T-cell (primary cell): Measurements from ENCODE around the gene EYA2. TPM values are rescaled to one million over a fixed set of nuclear protein-coding genes. Genes with fewer than 3 reads are reported as not detected.

ENCODE experiments used
- ATAC-seq, 4 experiments: fragments of 200-7000 bp in 3 of 4; fragments of 150-1000 bp in 1 of 4; cut with Tn5 transposase; replicated peaks in 1 of 4; 1 replicate in 3 of 4; 2 replicates in 1 of 4; pipeline ENCODE4 v1.10.0; 2021; ENCODE audit warnings: moderate library complexity in 3 of 4, mild to moderate bottlenecking in 2 of 4, moderate number of reproducible peaks in 1 of 4
- CTCF ChIA-PET, 2 donors: fragments of 300-600 bp; sonication (Branson Sonifier 250); formaldehyde crosslinking; loops; one replicate each; lab custom pipeline; 2022; ENCODE audit warnings: antibody characterized with exemption in 2 of 2; lab: Charles Lee
- POLR2A ChIA-PET, 2 donors: fragments of 300-600 bp; sonication (Branson Sonifier 250); formaldehyde crosslinking; loops; one replicate each; lab custom pipeline; 2022; ENCODE audit warnings: antibody characterized with exemption in 2 of 2; lab: Charles Lee
- DNase-seq, 35 experiments: peaks; one replicate each; pipeline versions ENCODE4 v3.0.0 to v3.0.0-alpha.2; 2013 to 2023
- H3K27ac ChIP-seq: one replicate; pipeline ENCODE4 v1.5.1; 2013; ENCODE audit warnings: low read length
- H3K27me3 ChIP-seq, 2 experiments: replicated peaks in 1 of 2; 1 replicate in 1 of 2; 2 replicates in 1 of 2; pipeline versions ENCODE4 v1.6.1 to v1.7.0; 2013; ENCODE audit warnings: low read length in 1 of 2, mixed read lengths in 1 of 2; ENCODE audit not compliant: control insufficient read depth in 2 of 2, insufficient read depth in 2 of 2; ENCODE audit errors: extremely low read depth in 1 of 2
- H3K36me3 ChIP-seq, 2 donors: 1 replicate in 1 of 2; 2 replicates in 1 of 2; pipeline versions ENCODE4 v1.6.1 to v1.7.0; 2013; ENCODE audit warnings: low read length in 1 of 2; ENCODE audit not compliant: control insufficient read depth in 2 of 2, insufficient read depth in 1 of 2; ENCODE audit errors: extremely low read depth in 1 of 2
- H3K4me1 ChIP-seq, 2 experiments: 1 replicate in 1 of 2; 2 replicates in 1 of 2; pipeline versions ENCODE4 v1.6.1 to v1.7.0; 2013; ENCODE audit warnings: low read length in 2 of 2, mixed read lengths in 1 of 2; ENCODE audit not compliant: insufficient read depth in 2 of 2, control insufficient read depth in 1 of 2; ENCODE audit errors: extremely low read depth in 1 of 2
- H3K4me3 ChIP-seq, 2 donors: 1 replicate in 1 of 2; 2 replicates in 1 of 2; pipeline versions ENCODE4 v1.5.1 to v1.7.0; 2013; ENCODE audit warnings: mild to moderate bottlenecking in 2 of 2, low read length in 1 of 2, moderate library complexity in 1 of 2; ENCODE audit not compliant: control insufficient read depth in 1 of 2; ENCODE audit errors: extremely low read depth in 1 of 2
- H3K9me3 ChIP-seq: 2 replicates; pipeline ENCODE4 v1.7.0; 2013
- H3K27ac Mint-ChIP-seq, 2 donors: one replicate each; pipeline ENCODE4 v1.8.0; 2020 to 2021; ENCODE audit warnings: mild to moderate bottlenecking in 2 of 2, mixed read lengths in 2 of 2
- H3K27me3 Mint-ChIP-seq, 2 donors: one replicate each; pipeline ENCODE4 v1.8.0; 2021 to 2022; ENCODE audit warnings: mixed read lengths in 2 of 2
- H3K36me3 Mint-ChIP-seq: one replicate; pipeline ENCODE4 v1.8.0; 2021; ENCODE audit warnings: mixed read lengths
- H3K4me1 Mint-ChIP-seq, 3 donors: one replicate each; pipeline ENCODE4 v1.8.0; 2020 to 2022; ENCODE audit warnings: mixed read lengths in 3 of 3, mild to moderate bottlenecking in 1 of 3
- H3K4me3 Mint-ChIP-seq, 3 donors: one replicate each; pipeline ENCODE4 v1.8.0; 2020 to 2022; ENCODE audit warnings: mild to moderate bottlenecking in 3 of 3, mixed read lengths in 3 of 3, moderate library complexity in 3 of 3
- H3K9me3 Mint-ChIP-seq, 3 donors: one replicate each; pipeline ENCODE4 v1.8.0; 2020 to 2022; ENCODE audit warnings: mixed read lengths in 3 of 3
- WGBS: methylation state at CpG from one replicate; pipeline ENCODE4 v1.1.5; 2013; ENCODE audit warnings: missing lambda C conversion rate; ENCODE audit not compliant: insufficient coverage; 5-methylcytosine and 5-hydroxymethylcytosine counted together
- total RNA-seq, 35 experiments: library from RNA in 6 of 35; stranded (reverse) in 6 of 35; fragments of 120-200 nt in 1 of 35; gene quantifications; one replicate each; pipeline versions ENCODE4 v1.2.1 to v1.2.4 and lab custom pipeline; 2013 to 2026

EYA2 gene
- total RNA-seq, 5 donors from 2014 or later (not counting 1 experiment from before 2014, with no cell fraction given) = not detected

DNA sequence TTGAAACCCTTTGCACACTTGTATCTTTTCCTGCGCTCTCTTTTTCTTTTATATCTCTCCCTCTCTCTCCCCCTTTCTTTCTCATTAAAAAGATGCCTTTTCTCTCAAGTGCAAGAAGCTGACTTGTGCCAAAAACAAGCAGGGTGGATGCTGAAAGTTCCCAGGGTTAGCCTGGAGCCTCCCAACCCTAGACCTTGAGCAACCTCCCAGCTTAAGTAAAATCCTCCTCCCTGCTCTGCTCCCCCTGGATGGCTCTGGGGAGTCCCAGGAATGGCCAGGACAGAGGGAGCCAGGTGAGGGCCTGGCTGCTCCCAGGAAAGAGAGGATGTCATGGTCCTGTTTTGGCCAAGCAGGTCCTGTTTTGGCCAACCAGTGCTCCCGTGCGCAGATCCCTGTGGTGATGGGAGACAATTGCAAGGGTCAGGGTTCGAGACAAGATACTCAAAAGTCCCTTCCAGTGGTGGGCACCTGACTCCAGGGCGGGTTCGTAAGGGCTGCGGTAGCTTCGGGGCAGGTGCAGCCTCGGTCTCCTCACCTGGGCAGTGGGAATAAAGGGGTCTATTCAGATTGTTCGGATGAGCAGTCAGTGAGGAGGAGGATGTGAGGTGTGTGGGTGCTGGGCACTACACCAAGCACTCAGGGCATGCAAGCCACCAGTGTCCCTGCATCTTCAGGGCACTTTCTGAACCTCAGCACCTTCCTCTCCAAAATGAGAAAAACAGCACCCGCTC lies 49.4 kb downstream of the EYA2 start:
- WGBS = 81% methylated on average over 8 of the region's 11 CpGs
- Mint-ChIP-seq H3K9me3 (no peaks in the 10 kb centered on the region), H3K4me3 (no peak overlapping the region), H3K27ac (peak overlapping the region in 1 of 2 donors; percentile 6), H3K27me3 (peaks cover 4 to 5% of the 10 kb centered on the region in 2 donors), H3K36me3 (no peaks in the 10 kb centered on the region), H3K4me1 (no peaks in the 10 kb centered on the region)
- Histone ChIP-seq H3K27ac (no peak overlapping the region), H3K27me3 (peaks cover 0 to 20% of the 10 kb centered on the region in 2 experiments), H3K36me3 (no peaks in the 10 kb centered on the region), H3K4me3 (no peak overlapping the region), H3K4me1 (no peaks in the 10 kb centered on the region), H3K9me3 (no peaks in the 10 kb centered on the region)
- ATAC-seq (no peak), DNase-seq (no peak)
- POLR2A ChIA-PET = no interaction called here
- CTCF ChIA-PET = no interaction called here

DNA sequence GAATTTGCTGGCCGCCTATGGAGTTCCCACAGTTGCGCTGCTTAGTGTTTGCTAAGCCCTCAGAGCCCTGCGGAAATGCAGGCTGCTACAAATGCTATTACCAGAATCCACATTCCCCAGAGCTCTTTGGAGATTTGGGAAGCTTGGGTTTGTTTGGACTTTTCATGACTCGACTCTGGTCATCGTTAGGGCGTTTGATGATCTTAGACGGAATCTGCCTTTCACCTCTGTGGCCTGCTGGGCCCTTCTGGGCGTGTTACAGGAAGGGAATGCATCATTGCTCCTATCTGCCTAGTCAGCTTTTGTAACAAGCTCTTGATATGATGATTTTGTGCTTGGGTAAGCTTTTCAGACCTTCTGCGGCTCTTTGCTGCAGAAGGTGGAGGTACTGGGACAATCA lies 50.8 kb downstream of the EYA2 start:
- Mint-ChIP-seq H3K27ac (no peak overlapping the region), H3K36me3 (no peaks in the 10 kb centered on the region), H3K9me3 (no peaks in the 10 kb centered on the region), H3K27me3 (peaks cover 0 to 5% of the 10 kb centered on the region in 2 donors), H3K4me3 (no peak overlapping the region), H3K4me1 (no peaks in the 10 kb centered on the region)
- ChIA-PET POLR2A (no interaction called here), CTCF (no interaction called here)
- Histone ChIP-seq H3K36me3 (no peaks in the 10 kb centered on the region), H3K27me3 (peaks cover 0 to 18% of the 10 kb centered on the region in 2 experiments), H3K27ac (no peak overlapping the region), H3K4me1 (no peaks in the 10 kb centered on the region), H3K4me3 (no peak overlapping the region), H3K9me3 (no peaks in the 10 kb centered on the region)
- ATAC-seq = no peak
- WGBS = 71% methylated on average over 5 of the region's 9 CpGs
- DNase-seq = no peak

DNA sequence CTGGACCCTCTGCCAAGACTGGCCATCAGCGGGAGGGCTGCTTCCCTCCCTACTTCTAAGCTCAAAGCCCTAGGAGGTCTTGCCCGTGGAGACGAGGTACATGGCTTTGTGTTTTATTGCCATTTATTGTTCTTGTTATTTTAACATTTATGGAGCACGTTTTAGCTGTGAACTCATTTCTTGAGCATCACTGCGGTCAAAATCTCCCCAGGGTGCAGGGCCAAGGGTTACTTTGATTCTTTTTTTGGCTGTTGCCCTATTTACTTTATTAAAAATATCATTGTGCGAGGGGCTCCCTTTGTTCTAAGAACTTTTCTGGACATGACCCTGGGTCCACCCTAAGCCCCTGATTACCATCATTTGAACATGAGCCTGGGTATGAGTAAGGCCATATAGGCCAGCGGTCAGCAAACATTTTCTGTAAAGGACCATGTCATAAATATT lies 51.6 kb downstream of the EYA2 start:
- Histone ChIP-seq H3K4me3 (no peak overlapping the region), H3K27me3 (peaks cover 0 to 12% of the 10 kb centered on the region in 2 experiments), H3K4me1 (no peaks in the 10 kb centered on the region), H3K36me3 (no peaks in the 10 kb centered on the region), H3K27ac (no peak overlapping the region), H3K9me3 (no peaks in the 10 kb centered on the region)
- Mint-ChIP-seq H3K27me3 (peaks cover 0 to 5% of the 10 kb centered on the region in 2 donors), H3K36me3 (no peaks in the 10 kb centered on the region), H3K4me3 (no peak overlapping the region), H3K27ac (no peak overlapping the region), H3K4me1 (no peaks in the 10 kb centered on the region), H3K9me3 (no peaks in the 10 kb centered on the region)
- POLR2A ChIA-PET = no interaction called here
- CTCF ChIA-PET = no interaction called here
- DNase-seq = no peak
- ATAC-seq = no peak
- WGBS = 67% methylated on average over 3 of the region's 7 CpGs

DNA sequence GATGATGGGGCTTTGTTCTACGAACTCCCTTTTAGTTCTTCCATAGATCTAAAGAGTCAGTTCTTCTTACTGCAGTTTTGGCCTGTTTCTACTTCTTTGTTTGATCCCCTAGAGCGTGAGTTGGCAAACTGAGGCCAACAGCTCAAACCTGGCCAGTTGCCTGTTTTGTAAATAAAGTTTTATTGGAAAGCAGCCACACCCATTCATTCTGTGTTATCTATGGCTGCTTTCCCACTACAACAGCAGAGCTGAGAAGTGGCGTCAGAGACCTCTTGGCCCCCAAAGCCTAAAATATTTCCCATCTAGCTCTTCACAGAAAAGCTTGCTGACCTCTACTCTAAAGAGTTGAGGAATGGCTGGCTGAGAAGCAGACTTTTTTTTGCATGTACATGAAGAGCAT lies 52.2 kb downstream of the EYA2 start:
- Mint-ChIP-seq H3K9me3 (no peaks in the 10 kb centered on the region), H3K27me3 (peaks cover under 1 to 6% of the 10 kb centered on the region in 2 donors), H3K27ac (no peak overlapping the region), H3K4me1 (no peaks in the 10 kb centered on the region), H3K36me3 (no peaks in the 10 kb centered on the region), H3K4me3 (no peak overlapping the region)
- POLR2A ChIA-PET = no interaction called here
- Histone ChIP-seq H3K9me3 (no peaks in the 10 kb centered on the region), H3K4me3 (no peak overlapping the region), H3K27ac (no peak overlapping the region), H3K27me3 (peaks cover 0 to 12% of the 10 kb centered on the region in 2 experiments), H3K36me3 (no peaks in the 10 kb centered on the region), H3K4me1 (no peaks in the 10 kb centered on the region)
- CTCF ChIA-PET = no interaction called here
- no CpG with 5 or more reads among the region's 3 CpGs for WGBS
- ATAC-seq (no peak), DNase-seq (no peak)

DNA sequence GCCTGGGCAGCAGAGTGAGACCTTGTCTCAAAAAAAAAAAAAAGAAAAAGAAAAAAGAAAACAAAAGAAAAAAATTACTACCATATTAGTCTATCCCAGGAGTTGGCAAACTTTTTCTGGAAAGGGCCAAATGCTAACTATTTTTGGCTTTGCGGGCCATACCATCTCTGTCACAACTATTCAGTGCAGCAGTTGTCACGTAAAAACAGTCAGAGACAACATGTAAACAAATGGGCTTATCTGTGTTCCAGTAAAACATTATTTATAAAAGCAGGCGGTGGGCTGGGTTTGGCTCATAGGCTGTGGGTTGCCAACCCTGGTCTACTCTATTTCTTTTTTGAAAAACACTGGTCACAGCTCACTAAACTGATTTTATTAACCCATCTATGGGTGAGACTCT lies 53.4 kb downstream of the EYA2 start:
- ChIA-PET CTCF (no interaction called here), POLR2A (no interaction called here)
- no peak for DNase-seq
- peaks cover 0 to 9% of the 10 kb centered on the region in 2 experiments for H3K27me3 ChIP-seq
- no CpG with 5 or more reads among the region's 3 CpGs for WGBS
- H3K4me3 ChIP-seq = no peak overlapping the region
- no peaks in the 10 kb centered on the region for H3K9me3 Mint-ChIP-seq
- no peaks in the 10 kb centered on the region for H3K36me3 ChIP-seq
- no peaks in the 10 kb centered on the region for H3K36me3 Mint-ChIP-seq
- no peaks in the 10 kb centered on the region for H3K9me3 ChIP-seq
- H3K27ac ChIP-seq = no peak overlapping the region
- no peaks in the 10 kb centered on the region for H3K4me1 ChIP-seq
- no peak overlapping the region for H3K27ac Mint-ChIP-seq
- no peak for ATAC-seq
- peaks cover 4 to 8% of the 10 kb centered on the region in 2 donors for H3K27me3 Mint-ChIP-seq
- no peak overlapping the region for H3K4me3 Mint-ChIP-seq
- no peaks in the 10 kb centered on the region for H3K4me1 Mint-ChIP-seq

DNA sequence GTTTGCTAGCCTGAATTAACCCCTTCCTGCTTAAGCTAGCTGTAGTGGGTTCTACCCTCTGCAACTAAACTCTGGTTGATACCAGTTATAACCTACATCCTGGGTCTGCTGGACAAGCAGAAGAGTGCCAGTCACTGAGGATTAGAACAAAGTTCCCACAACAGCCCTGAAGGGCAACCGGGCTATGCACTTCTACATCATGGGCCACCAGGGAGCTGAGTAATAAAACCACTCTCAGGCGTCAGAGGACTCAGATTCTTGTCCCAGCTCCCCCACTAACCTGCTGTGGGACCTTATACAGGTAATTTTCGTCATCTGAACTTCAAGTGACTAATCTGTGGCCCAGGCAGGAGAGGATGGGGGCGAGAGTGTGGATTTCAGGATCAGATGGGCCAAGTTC lies 56.8 kb downstream of the EYA2 start:
- Mint-ChIP-seq H3K27me3 (peaks cover 4 to 8% of the 10 kb centered on the region in 2 donors), H3K27ac (no peak overlapping the region), H3K36me3 (no peaks in the 10 kb centered on the region), H3K4me1 (no peaks in the 10 kb centered on the region), H3K4me3 (no peak overlapping the region), H3K9me3 (peaks cover 0 to 2% (median 0%) of the 10 kb centered on the region in 3 donors)
- ChIA-PET POLR2A (no interaction called here), CTCF (no interaction called here)
- ATAC-seq (no peak), DNase-seq (no peak)
- H3K4me3 ChIP-seq = no peak overlapping the region
- no peaks in the 10 kb centered on the region for H3K4me1 ChIP-seq
- H3K36me3 ChIP-seq = no peaks in the 10 kb centered on the region
- H3K9me3 ChIP-seq = no peaks in the 10 kb centered on the region
- H3K27ac ChIP-seq = no peak overlapping the region
- no peaks in the 10 kb centered on the region for H3K27me3 ChIP-seq
- 80% methylated on average over 1 of the region's 4 CpGs for WGBS
